Measurements from ENCODE around the gene PFKP. TPM values are rescaled to one million over a fixed set of nuclear protein-coding genes. Genes with fewer than 3 reads are reported as not detected.

Gene PFKP
- polyA plus RNA-seq, 2 of the 4 experiments (the other 2 are of a cell fraction): 164 to 279 TPM

DNA sequence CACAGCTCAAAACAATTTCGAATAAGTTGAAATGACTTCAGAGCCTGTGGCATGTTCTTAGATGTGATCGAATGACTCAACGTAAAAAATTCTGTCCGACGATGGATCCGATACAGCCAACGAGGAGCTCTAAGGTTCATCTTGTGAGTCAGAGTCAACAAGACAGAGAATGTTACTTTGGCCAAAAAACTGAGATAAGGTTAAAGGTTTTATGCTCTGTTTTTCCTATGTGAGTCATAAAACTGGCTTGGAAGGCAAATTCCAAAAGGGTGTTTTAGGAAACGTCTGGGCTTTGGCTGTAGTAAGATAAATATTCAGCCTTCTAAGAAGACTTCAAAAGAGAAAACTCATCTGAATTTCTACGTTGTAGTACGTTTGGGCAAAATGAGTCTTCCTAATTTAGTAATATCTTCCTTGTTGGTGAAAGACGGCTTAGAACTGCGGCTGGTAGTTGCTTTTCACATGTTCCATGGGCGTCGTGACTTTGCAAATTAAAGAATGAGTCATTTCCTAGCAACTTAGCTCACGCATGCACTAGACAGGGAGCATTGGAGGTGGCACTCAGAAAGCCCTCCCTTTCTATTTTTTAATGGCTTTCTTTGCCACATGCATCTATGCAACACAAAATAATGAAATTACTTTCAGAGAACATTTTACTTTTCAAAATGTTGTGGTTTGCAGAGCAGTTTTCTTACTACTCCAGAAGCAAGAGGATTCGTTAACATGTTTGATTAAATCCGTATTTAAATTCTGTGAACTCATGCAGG lies 28.2 kb downstream of the PFKP start (continued):
- TF ChIP-seq ZSCAN20 (CRISPR knock-in tag; IDR thresholded peaks at IDR 0.05) (no peak), MAZ (IDR thresholded peaks at IDR 0.05; ENCODE audit: borderline replicate concordance, low read depth, low read length) (no peak), CBX2 (IDR thresholded peaks at IDR 0.05; ENCODE audit: borderline replicate concordance, low read depth) (no peak), RARB (CRISPR knock-in tag; IDR thresholded peaks at IDR 0.05) (peak; percentile 74; the same call in 1 of the 2 replicates), RNF2 (IDR thresholded peaks at IDR 0.05; ENCODE audit: borderline replicate concordance, low read depth) (no peak), PHF8 (IDR thresholded peaks at IDR 0.05; ENCODE audit: borderline replicate concordance, low read depth) (no peak), NR3C1 (IDR thresholded peaks at IDR 0.05) (no peak), HOXA7 (CRISPR knock-in tag; IDR thresholded peaks at IDR 0.05) (no peak), CHD4 (IDR thresholded peaks at IDR 0.05; ENCODE audit: borderline replicate concordance) (no peak), ZNF302 (CRISPR knock-in tag; IDR thresholded peaks at IDR 0.05) (0 out of 2 replicates have a peak, but pooled peaks have one; percentile 56), SMC3 (IDR thresholded peaks at IDR 0.05) (peak; percentile 13; the same call in 1 of the 3 replicates), EHF (CRISPR knock-in tag; IDR thresholded peaks at IDR 0.05) (peak; percentile 72; the same call in 1 of the 2 replicates), RFX5 (IDR thresholded peaks at IDR 0.05) (no peak), ZC3H11A (IDR thresholded peaks at IDR 0.05) (no peak), HOXB13 (CRISPR knock-in tag; IDR thresholded peaks at IDR 0.05; ENCODE audit: low read depth) (no peak), GATA3 (IDR thresholded peaks at IDR 0.05; ENCODE audit: borderline replicate concordance) (peak; percentile 95; the same call in 1 of the 2 replicates), NFE2L2 (conservative IDR thresholded peaks at IDR 0.05; ENCODE audit: low read length) (peak; percentile 92)
- TF ChIP-seq, protein P1, sequence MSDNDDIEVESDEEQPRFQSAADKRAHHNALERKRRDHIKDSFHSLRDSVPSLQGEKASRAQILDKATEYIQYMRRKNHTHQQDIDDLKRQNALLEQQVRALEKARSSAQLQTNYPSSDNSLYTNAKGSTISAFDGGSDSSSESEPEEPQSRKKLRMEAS (IDR thresholded peaks at IDR 0.05): peak; percentile 88
- TF ChIP-seq, protein P2, sequence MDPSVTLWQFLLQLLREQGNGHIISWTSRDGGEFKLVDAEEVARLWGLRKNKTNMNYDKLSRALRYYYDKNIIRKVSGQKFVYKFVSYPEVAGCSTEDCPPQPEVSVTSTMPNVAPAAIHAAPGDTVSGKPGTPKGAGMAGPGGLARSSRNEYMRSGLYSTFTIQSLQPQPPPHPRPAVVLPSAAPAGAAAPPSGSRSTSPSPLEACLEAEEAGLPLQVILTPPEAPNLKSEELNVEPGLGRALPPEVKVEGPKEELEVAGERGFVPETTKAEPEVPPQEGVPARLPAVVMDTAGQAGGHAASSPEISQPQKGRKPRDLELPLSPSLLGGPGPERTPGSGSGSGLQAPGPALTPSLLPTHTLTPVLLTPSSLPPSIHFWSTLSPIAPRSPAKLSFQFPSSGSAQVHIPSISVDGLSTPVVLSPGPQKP (IDR thresholded peaks at IDR 0.05; ENCODE audit: low read depth, low read length): no peak
- TF ChIP-seq, protein P3, sequence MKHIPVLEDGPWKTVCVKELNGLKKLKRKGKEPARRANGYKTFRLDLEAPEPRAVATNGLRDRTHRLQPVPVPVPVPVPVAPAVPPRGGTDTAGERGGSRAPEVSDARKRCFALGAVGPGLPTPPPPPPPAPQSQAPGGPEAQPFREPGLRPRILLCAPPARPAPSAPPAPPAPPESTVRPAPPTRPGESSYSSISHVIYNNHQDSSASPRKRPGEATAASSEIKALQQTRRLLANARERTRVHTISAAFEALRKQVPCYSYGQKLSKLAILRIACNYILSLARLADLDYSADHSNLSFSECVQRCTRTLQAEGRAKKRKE (CRISPR knock-in tag; IDR thresholded peaks at IDR 0.05; ENCODE audit: low read depth): no peak
- TF ChIP-seq, protein P4, sequence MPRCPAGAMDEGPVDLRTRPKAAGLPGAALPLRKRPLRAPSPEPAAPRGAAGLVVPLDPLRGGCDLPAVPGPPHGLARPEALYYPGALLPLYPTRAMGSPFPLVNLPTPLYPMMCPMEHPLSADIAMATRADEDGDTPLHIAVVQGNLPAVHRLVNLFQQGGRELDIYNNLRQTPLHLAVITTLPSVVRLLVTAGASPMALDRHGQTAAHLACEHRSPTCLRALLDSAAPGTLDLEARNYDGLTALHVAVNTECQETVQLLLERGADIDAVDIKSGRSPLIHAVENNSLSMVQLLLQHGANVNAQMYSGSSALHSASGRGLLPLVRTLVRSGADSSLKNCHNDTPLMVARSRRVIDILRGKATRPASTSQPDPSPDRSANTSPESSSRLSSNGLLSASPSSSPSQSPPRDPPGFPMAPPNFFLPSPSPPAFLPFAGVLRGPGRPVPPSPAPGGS (IDR thresholded peaks at IDR 0.05): peak; percentile 88; the same call in 2 of the 3 replicates
- TF ChIP-seq, protein P5, sequence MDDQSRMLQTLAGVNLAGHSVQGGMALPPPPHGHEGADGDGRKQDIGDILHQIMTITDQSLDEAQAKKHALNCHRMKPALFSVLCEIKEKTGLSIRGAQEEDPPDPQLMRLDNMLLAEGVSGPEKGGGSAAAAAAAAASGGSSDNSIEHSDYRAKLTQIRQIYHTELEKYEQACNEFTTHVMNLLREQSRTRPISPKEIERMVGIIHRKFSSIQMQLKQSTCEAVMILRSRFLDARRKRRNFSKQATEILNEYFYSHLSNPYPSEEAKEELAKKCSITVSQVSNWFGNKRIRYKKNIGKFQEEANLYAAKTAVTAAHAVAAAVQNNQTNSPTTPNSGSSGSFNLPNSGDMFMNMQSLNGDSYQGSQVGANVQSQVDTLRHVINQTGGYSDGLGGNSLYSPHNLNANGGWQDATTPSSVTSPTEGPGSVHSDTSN (IDR thresholded peaks at IDR 0.05): peak; percentile 22; the same call in 1 of the 2 replicates
- TF ChIP-seq, protein P6, sequence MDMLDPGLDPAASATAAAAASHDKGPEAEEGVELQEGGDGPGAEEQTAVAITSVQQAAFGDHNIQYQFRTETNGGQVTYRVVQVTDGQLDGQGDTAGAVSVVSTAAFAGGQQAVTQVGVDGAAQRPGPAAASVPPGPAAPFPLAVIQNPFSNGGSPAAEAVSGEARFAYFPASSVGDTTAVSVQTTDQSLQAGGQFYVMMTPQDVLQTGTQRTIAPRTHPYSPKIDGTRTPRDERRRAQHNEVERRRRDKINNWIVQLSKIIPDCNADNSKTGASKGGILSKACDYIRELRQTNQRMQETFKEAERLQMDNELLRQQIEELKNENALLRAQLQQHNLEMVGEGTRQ (IDR thresholded peaks at IDR 0.05): no peak

Data from A549 (cell line).